ENCODE data around the gene RNF152. TPM values are rescaled to one million over a fixed set of nuclear protein-coding genes. Genes with fewer than 3 reads are reported as not detected.

The RNF152 gene
- total RNA-seq, 1 experiment from 2014 or later: 2.3 TPM

GRCh38 chr18:61854578-61855448 lies 38.0 kb downstream of the RNF152 start:
- peaks cover 15 to 24% of the 10 kb centered on the region in 2 experiments for H3K4me1 Mint-ChIP-seq
- H3K27ac ChIP-seq (ENCODE audit: insufficient read length, low read depth, low read length): no peak overlapping the region
- no peaks in the 10 kb centered on the region for H3K9me3 Mint-ChIP-seq

More at GRCh38 chr18:61854578-61855448, 38.0 kb downstream of the RNF152 start:
- Histone ChIP-seq H2BK12ac (ENCODE audit: insufficient read length, low read depth, low read length) (no peak overlapping the region), H3K4ac (ENCODE audit: low read depth, low read length) (no peak overlapping the region), H3K9me3 (ENCODE audit: control insufficient read depth, low read depth, low read length) (no peaks in the 10 kb centered on the region), H3K27me3 (ENCODE audit: insufficient read depth, low read length) (no peaks in the 10 kb centered on the region), H4K20me1 (ENCODE audit: control insufficient read depth, insufficient read depth, insufficient read length) (no peaks in the 10 kb centered on the region), H3K4me1 (ENCODE audit: insufficient read depth, low read length) (no peaks in the 10 kb centered on the region; the same call in 1 of the 2 replicates), H3K14ac (ENCODE audit: insufficient read depth, low read length) (no peak overlapping the region), H3K18ac (ENCODE audit: insufficient read length, low read depth, low read length) (no peak overlapping the region), H3K9ac (ENCODE audit: extremely low read depth, insufficient read length, low read length) (no peak overlapping the region), H3T11ph (ENCODE audit: low read length) (no peak overlapping the region), H3K79me1 (ENCODE audit: insufficient read depth, low read depth, low read length, poor library complexity, severe bottlenecking) (no peaks in the 10 kb centered on the region), H4K91ac (ENCODE audit: insufficient read length, low read depth, low read length) (no peak overlapping the region), H4K5ac (ENCODE audit: insufficient read length, low read depth, low read length) (no peak overlapping the region), H4K8ac (replicated peaks; ENCODE audit: insufficient read length, low read depth, low read length) (no peak overlapping the region), H3K23ac (ENCODE audit: insufficient read length, low read depth, low read length) (no peak overlapping the region), H2AK5ac (ENCODE audit: insufficient read length, low read length) (no peak overlapping the region), H2BK20ac (ENCODE audit: low read depth, low read length, poor library complexity, severe bottlenecking) (no peak overlapping the region), H3K23me2 (ENCODE audit: insufficient read length, low read depth, low read length, poor library complexity, severe bottlenecking) (no peaks in the 10 kb centered on the region), H2BK120ac (ENCODE audit: low read depth, low read length, poor library complexity, severe bottlenecking) (no peak overlapping the region), H3K79me2 (ENCODE audit: insufficient read depth, low read length) (no peaks in the 10 kb centered on the region), H2BK5ac (ENCODE audit: insufficient read length, low read length) (no peak overlapping the region), H2AFZ (ENCODE audit: low read length) (no peak overlapping the region), H3K4me2 (ENCODE audit: insufficient read depth, insufficient read length, low read length) (no peak overlapping the region), H2BK15ac (ENCODE audit: low read depth, low read length) (no peak overlapping the region), H3K56ac (ENCODE audit: insufficient read length, low read depth, low read length) (no peak overlapping the region)
- Mint-ChIP-seq H3K27me3 (ENCODE audit: low read depth) (no peaks in the 10 kb centered on the region), H3K36me3 (ENCODE audit: insufficient read depth in 1 of 3, low read depth in 3 of 3) (no peaks in the 10 kb centered on the region), H3K27ac (no peak overlapping the region; a peak in 1 of 7 replicates), H3K4me3 (no peak overlapping the region)
- TF ChIP-seq, protein P1, sequence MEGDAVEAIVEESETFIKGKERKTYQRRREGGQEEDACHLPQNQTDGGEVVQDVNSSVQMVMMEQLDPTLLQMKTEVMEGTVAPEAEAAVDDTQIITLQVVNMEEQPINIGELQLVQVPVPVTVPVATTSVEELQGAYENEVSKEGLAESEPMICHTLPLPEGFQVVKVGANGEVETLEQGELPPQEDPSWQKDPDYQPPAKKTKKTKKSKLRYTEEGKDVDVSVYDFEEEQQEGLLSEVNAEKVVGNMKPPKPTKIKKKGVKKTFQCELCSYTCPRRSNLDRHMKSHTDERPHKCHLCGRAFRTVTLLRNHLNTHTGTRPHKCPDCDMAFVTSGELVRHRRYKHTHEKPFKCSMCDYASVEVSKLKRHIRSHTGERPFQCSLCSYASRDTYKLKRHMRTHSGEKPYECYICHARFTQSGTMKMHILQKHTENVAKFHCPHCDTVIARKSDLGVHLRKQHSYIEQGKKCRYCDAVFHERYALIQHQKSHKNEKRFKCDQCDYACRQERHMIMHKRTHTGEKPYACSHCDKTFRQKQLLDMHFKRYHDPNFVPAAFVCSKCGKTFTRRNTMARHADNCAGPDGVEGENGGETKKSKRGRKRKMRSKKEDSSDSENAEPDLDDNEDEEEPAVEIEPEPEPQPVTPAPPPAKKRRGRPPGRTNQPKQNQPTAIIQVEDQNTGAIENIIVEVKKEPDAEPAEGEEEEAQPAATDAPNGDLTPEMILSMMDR (conservative IDR thresholded peaks at IDR 0.05): no peak
- no CpG with 5 or more reads among the region's 9 CpGs for WGBS (ENCODE audit: extremely low coverage, insufficient read length, low lambda C conversion rate)
- no peak for DNase-seq
